ENCODE measurements around the gene MYL5. TPM values are rescaled to one million over a fixed set of nuclear protein-coding genes. Genes with fewer than 3 reads are reported as not detected.

MYL5 gene
- total and polyA plus RNA-seq, 2 of the 13 experiments (the other 11 are each of a cell fraction or from before 2014, with no cell fraction given), result 6.5 to 16.0 TPM

DNA sequence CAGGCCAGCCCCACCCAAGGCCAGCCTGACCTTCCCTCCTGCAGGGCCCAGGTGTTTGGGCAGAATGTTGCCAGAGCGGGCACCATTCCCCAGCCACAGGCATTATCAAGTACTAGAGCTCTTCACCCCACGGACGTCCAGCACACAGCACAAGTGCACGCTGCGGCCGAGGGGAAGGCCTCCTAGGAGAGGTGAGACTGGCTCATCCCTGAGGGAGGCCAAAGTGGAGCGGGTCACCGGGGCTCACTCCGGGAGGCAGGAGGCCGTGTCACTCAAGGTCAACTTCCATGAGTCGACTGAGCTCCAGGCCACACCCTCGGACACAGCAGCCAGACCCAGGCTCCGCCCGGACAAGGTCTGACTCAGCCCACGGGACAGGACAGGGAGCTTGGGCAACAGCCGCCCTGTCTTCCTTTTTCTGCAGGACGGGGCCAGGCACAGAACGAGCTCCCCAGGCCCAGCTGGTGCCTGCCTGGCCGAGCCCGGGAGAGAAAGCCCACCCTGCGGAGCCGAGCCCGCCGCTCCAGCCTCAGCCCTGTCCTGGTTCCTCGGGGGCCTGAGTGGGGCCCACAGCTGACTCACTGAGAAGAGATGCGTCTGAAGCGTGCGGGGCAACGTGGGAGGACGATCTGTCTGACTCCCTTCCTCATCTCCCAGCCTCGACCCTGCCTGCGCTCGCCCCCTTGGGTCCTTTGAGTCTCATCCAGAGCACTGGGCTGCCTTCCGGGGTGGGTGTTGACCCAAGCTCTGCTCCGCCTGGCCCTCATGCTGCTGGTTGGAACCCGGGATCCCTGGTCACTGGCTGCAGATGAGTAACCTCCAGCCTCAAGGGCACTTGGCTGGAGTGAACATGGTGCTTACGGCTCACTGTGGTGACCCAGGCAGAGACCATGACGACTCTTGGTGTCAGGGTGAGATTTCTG lies 13.0 kb downstream of the MYL5 start (continued):
- TF ChIP-seq, protein P1, sequence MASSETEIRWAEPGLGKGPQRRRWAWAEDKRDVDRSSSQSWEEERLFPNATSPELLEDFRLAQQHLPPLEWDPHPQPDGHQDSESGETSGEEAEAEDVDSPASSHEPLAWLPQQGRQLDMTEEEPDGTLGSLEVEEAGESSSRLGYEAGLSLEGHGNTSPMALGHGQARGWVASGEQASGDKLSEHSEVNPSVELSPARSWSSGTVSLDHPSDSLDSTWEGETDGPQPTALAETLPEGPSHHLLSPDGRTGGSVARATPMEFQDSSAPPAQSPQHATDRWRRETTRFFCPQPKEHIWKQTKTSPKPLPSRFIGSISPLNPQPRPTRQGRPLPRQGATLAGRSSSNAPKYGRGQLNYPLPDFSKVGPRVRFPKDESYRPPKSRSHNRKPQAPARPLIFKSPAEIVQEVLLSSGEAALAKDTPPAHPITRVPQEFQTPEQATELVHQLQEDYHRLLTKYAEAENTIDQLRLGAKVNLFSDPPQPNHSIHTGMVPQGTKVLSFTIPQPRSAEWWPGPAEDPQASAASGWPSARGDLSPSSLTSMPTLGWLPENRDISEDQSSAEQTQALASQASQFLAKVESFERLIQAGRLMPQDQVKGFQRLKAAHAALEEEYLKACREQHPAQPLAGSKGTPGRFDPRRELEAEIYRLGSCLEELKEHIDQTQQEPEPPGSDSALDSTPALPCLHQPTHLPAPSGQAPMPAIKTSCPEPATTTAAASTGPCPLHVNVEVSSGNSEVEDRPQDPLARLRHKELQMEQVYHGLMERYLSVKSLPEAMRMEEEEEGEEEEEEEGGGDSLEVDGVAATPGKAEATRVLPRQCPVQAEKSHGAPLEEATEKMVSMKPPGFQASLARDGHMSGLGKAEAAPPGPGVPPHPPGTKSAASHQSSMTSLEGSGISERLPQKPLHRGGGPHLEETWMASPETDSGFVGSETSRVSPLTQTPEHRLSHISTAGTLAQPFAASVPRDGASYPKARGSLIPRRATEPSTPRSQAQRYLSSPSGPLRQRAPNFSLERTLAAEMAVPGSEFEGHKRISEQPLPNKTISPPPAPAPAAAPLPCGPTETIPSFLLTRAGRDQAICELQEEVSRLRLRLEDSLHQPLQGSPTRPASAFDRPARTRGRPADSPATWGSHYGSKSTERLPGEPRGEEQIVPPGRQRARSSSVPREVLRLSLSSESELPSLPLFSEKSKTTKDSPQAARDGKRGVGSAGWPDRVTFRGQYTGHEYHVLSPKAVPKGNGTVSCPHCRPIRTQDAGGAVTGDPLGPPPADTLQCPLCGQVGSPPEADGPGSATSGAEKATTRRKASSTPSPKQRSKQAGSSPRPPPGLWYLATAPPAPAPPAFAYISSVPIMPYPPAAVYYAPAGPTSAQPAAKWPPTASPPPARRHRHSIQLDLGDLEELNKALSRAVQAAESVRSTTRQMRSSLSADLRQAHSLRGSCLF (CRISPR knock-in tag; IDR thresholded peaks at IDR 0.05; ENCODE audit: borderline replicate concordance), result no peak
- TF ChIP-seq TBX3 (IDR thresholded peaks at IDR 0.05; ENCODE audit: borderline replicate concordance), result no peak
- TF ChIP-seq, protein P2, sequence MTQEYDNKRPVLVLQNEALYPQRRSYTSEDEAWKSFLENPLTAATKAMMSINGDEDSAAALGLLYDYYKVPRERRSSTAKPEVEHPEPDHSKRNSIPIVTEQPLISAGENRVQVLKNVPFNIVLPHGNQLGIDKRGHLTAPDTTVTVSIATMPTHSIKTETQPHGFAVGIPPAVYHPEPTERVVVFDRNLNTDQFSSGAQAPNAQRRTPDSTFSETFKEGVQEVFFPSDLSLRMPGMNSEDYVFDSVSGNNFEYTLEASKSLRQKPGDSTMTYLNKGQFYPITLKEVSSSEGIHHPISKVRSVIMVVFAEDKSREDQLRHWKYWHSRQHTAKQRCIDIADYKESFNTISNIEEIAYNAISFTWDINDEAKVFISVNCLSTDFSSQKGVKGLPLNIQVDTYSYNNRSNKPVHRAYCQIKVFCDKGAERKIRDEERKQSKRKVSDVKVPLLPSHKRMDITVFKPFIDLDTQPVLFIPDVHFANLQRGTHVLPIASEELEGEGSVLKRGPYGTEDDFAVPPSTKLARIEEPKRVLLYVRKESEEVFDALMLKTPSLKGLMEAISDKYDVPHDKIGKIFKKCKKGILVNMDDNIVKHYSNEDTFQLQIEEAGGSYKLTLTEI (CRISPR knock-in tag; conservative IDR thresholded peaks at IDR 0.05), result no peak
- TF ChIP-seq ISX (CRISPR knock-in tag; conservative IDR thresholded peaks at IDR 0.05), result no peak
- TF ChIP-seq ZEB1 (IDR thresholded peaks at IDR 0.05; ENCODE audit: insufficient replicate concordance, low read depth), result no peak
- no peak for TF ChIP-seq CHD2 (IDR thresholded peaks at IDR 0.05; ENCODE audit: low read depth, low read length)
- TF ChIP-seq ZMAT3 (CRISPR knock-in tag; conservative IDR thresholded peaks at IDR 0.05), result peak; percentile 76
- no peak for TF ChIP-seq AKAP8 (CRISPR knock-in tag; IDR thresholded peaks at IDR 0.05)
- TF ChIP-seq ZNF768 (CRISPR knock-in tag; IDR thresholded peaks at IDR 0.05), result no peak
- TF ChIP-seq, protein P3, sequence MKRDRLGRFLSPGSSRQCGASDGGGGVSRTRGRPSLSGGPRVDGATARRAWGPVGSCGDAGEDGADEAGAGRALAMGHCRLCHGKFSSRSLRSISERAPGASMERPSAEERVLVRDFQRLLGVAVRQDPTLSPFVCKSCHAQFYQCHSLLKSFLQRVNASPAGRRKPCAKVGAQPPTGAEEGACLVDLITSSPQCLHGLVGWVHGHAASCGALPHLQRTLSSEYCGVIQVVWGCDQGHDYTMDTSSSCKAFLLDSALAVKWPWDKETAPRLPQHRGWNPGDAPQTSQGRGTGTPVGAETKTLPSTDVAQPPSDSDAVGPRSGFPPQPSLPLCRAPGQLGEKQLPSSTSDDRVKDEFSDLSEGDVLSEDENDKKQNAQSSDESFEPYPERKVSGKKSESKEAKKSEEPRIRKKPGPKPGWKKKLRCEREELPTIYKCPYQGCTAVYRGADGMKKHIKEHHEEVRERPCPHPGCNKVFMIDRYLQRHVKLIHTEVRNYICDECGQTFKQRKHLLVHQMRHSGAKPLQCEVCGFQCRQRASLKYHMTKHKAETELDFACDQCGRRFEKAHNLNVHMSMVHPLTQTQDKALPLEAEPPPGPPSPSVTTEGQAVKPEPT (CRISPR knock-in tag; IDR thresholded peaks at IDR 0.05; ENCODE audit: low read depth), result 0 out of 2 replicates have a peak, but pooled peaks have one; percentile 20
- TF ChIP-seq KAT8 (CRISPR knock-in tag; IDR thresholded peaks at IDR 0.05), result peak; percentile 44; the same call in 1 of the 2 replicates
- TF ChIP-seq PCBP2 (optimal IDR thresholded peaks at IDR 0.05; ENCODE audit: low read depth, low read length, poor library complexity, severe bottlenecking), result no peak
- TF ChIP-seq, protein P4, sequence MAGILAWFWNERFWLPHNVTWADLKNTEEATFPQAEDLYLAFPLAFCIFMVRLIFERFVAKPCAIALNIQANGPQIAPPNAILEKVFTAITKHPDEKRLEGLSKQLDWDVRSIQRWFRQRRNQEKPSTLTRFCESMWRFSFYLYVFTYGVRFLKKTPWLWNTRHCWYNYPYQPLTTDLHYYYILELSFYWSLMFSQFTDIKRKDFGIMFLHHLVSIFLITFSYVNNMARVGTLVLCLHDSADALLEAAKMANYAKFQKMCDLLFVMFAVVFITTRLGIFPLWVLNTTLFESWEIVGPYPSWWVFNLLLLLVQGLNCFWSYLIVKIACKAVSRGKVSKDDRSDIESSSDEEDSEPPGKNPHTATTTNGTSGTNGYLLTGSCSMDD (CRISPR knock-in tag; IDR thresholded peaks at IDR 0.05), result no peak
- TF ChIP-seq JDP2 (CRISPR knock-in tag; IDR thresholded peaks at IDR 0.05; ENCODE audit: borderline replicate concordance), result no peak
- 0 out of 2 replicates have a peak, but pooled peaks have one; percentile 59 for TF ChIP-seq KLF15 (CRISPR knock-in tag; IDR thresholded peaks at IDR 0.05; ENCODE audit: borderline replicate concordance)
- TF ChIP-seq FOXC1 (CRISPR knock-in tag; IDR thresholded peaks at IDR 0.05; ENCODE audit: borderline replicate concordance), result peak; percentile 52; the same call in 1 of the 2 replicates
